ENCODE data around the gene PKDCC.

DNA sequence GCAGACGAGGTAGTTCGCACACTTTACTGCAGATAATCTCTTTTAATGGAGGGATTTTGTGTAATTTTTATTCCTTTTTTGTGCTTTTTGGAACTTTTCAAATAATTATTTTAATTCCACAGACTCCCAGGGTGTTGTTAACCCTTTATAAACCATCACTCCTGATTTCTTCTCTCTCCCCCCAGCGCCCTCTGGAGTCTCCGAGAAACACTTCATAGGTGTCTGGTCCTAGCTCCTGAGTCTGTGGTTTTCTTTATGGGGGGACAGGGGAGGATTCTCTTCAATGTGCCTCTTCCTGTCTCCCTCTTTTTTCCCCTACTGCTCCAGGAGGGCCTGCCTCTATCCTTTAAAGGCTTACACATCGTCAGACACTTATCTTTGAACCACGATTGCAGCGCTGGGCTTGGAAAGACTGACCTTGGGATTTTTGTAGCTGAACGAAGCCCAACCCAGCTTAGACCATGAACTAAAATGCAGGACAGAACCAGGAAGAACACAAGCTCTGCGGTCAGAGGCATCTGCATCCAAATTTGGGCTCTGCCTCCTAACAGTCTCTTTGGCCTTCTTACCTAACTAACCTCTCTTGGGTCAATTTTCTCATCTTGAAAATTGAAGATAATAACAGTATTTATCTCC lies 7.1 kb upstream of the PKDCC start:
- TF ChIP-seq, protein P1, sequence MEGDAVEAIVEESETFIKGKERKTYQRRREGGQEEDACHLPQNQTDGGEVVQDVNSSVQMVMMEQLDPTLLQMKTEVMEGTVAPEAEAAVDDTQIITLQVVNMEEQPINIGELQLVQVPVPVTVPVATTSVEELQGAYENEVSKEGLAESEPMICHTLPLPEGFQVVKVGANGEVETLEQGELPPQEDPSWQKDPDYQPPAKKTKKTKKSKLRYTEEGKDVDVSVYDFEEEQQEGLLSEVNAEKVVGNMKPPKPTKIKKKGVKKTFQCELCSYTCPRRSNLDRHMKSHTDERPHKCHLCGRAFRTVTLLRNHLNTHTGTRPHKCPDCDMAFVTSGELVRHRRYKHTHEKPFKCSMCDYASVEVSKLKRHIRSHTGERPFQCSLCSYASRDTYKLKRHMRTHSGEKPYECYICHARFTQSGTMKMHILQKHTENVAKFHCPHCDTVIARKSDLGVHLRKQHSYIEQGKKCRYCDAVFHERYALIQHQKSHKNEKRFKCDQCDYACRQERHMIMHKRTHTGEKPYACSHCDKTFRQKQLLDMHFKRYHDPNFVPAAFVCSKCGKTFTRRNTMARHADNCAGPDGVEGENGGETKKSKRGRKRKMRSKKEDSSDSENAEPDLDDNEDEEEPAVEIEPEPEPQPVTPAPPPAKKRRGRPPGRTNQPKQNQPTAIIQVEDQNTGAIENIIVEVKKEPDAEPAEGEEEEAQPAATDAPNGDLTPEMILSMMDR (IDR thresholded peaks at IDR 0.05): no peak
- TF ChIP-seq ZFX (IDR thresholded peaks at IDR 0.05; ENCODE audit: borderline replicate concordance): no peak
